HK-2 (cell line): ENCODE data around the gene TRIM75.
A peak's percentile ranks its signal among the peaks of the same experiment; 100 is the strongest.
"Not testable (repeated sequence)": the region's sequence is repeated elsewhere in the genome, so short reads cannot be mapped to it uniquely, and the experiment has no call there.

ENCODE experiments used
- DNase-seq: peaks from one replicate; pipeline ENCODE4 v3.0.0-alpha.2; 2018; ENCODE audit not compliant: unreplicated experiment

Gene TRIM75

GRCh38 chr4:165077034-165077578 lies 23.4 kb downstream of the TRIM75 start:
- no peak for DNase-seq

GRCh38 chr4:165079476-165079875 lies 25.8 kb downstream of the TRIM75 start:
- peak; percentile 35 for DNase-seq

GRCh38 chr4:165084787-165085186 lies 31.1 kb downstream of the TRIM75 start:
- DNase-seq = not testable (repeated sequence)

- no peak for DNase-seq
Observed at GRCh38 chr4:165085946-165086345, 32.3 kb downstream of the TRIM75 start.

GRCh38 chr4:165088366-165088765 lies 34.7 kb downstream of the TRIM75 start:
- no peak for DNase-seq

GRCh38 chr4:165092187-165092586 lies 38.5 kb downstream of the TRIM75 start:
- DNase-seq = not testable (repeated sequence)

GRCh38 chr4:165094873-165095272 lies 41.2 kb downstream of the TRIM75 start:
- no peak for DNase-seq

GRCh38 chr4:165095291-165095690 lies 41.6 kb downstream of the TRIM75 start:
- no peak for DNase-seq

- DNase-seq = no peak
Observed at GRCh38 chr4:165096776-165097175, 43.1 kb downstream of the TRIM75 start.

GRCh38 chr4:165101641-165102040 lies 48.0 kb downstream of the TRIM75 start:
- no peak for DNase-seq

GRCh38 chr4:165106518-165106917 lies 52.9 kb downstream of the TRIM75 start:
- no peak for DNase-seq
